Stromal cell of bone marrow (primary cell): ENCODE results near the gene CCDC73.

Experiments
- DNase-seq: peaks from one replicate; pipeline ENCODE4 v3.0.0-alpha.2; 2012; ENCODE audit warnings: low read depth

The CCDC73 gene

GRCh38 chr11:32586576-32587190, 207.8 kb downstream of the CCDC73 start:
- no peak for DNase-seq

- DNase-seq = no peak
Observed at GRCh38 chr11:32584921-32585320, 209.5 kb downstream of the CCDC73 start.

- peak; percentile 88 for DNase-seq
Observed at GRCh38 chr11:32583459-32584271, 210.8 kb downstream of the CCDC73 start, which contains the start of gene EIF3M. Gene EIF3M, plus strand, starts transcription at chr11:32583831. Its CDS starts 57 bp downstream, at chr11:32583888.

- DNase-seq = no peak
Observed at GRCh38 chr11:32581556-32581955, 212.9 kb downstream of the CCDC73 start.

GRCh38 chr11:32580967-32581366, 213.5 kb downstream of the CCDC73 start:
- DNase-seq = no peak

GRCh38 chr11:32576456-32576855, 218.0 kb downstream of the CCDC73 start:
- no peak for DNase-seq

GRCh38 chr11:32575070-32575469, 219.4 kb downstream of the CCDC73 start:
- DNase-seq = no peak

- no peak for DNase-seq
Observed at GRCh38 chr11:32574421-32574820, 220.0 kb downstream of the CCDC73 start.

GRCh38 chr11:32573228-32573627, 221.2 kb downstream of the CCDC73 start:
- no peak for DNase-seq

GRCh38 chr11:32571039-32571438, 223.4 kb downstream of the CCDC73 start:
- no peak for DNase-seq

- DNase-seq = no peak
Observed at GRCh38 chr11:32569313-32569881, 225.1 kb downstream of the CCDC73 start.

- DNase-seq = no peak
Observed at GRCh38 chr11:32567154-32567553, 227.3 kb downstream of the CCDC73 start.

- no peak for DNase-seq
Observed at GRCh38 chr11:32566517-32566916, 227.9 kb downstream of the CCDC73 start.

GRCh38 chr11:32563600-32563959, 230.9 kb downstream of the CCDC73 start:
- DNase-seq = no peak

GRCh38 chr11:32562839-32563599, 231.4 kb downstream of the CCDC73 start:
- DNase-seq = no peak

- no peak for DNase-seq
Observed at GRCh38 chr11:32561835-32562234, 232.6 kb downstream of the CCDC73 start.

- no peak for DNase-seq
Observed at GRCh38 chr11:32555895-32556294, 238.6 kb downstream of the CCDC73 start.

- DNase-seq = no peak
Observed at GRCh38 chr11:32555091-32555490, 239.4 kb downstream of the CCDC73 start.
